GM18867 (cell line): ENCODE results near the gene WASL.
"Not testable (repeated sequence)": the region's sequence is repeated elsewhere in the genome, so short reads cannot be mapped to it uniquely, and the experiment has no call there.

ENCODE experiments used
- ATAC-seq: cut with Tn5 transposase; IDR thresholded peaks from one replicate; pipeline ENCODE4 v1.9.1; 2021; ENCODE audit warnings: mild to moderate bottlenecking, moderate library complexity; ENCODE audit not compliant: unreplicated experiment

The WASL gene

DNA sequence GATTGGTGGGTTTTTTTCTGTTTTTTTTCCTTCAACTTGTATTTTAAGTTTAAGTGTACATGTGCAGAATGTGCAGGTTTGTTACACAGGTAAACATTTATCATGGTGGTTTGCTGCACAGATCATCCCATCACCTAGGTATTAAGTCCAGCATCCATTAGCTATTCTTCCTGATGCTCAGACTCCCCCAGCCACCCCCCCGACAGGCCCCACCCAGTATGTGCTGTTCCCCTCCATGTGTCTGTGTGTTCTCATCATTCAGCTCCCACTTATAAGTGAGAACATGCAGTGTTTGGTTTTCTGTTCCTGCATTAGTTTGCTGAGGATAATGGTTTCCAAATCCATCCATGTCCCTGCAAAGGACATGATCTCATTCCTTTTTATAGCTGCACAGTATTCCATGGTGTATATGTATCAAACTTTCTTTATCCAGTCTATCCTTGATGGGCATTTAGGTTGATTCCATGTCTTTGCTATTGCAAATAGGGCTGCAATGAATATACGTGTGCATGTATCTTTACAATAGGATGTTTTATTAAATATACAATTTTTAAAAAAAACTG lies 114.7 kb downstream of the WASL start:
- ATAC-seq: not testable (repeated sequence)

DNA sequence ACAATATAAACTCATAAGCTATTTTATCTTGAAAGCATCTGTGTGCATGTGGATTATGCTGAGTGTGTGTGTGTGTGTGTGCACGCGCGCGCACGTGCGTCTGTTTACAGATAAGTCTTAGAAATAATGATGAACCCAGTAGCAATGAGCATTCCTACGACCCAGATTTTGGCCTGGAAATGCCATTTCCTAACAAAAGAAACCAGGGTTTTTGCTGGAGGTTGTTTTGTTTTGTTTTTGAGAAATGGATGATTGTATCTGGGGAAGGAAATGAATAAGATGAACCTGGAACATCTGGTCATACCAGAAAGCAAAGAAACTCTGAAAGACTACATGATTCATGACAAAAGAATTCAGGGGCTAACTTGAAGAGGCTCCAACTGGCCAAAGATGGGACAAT lies 115.2 kb downstream of the WASL start:
- no peak for ATAC-seq

DNA sequence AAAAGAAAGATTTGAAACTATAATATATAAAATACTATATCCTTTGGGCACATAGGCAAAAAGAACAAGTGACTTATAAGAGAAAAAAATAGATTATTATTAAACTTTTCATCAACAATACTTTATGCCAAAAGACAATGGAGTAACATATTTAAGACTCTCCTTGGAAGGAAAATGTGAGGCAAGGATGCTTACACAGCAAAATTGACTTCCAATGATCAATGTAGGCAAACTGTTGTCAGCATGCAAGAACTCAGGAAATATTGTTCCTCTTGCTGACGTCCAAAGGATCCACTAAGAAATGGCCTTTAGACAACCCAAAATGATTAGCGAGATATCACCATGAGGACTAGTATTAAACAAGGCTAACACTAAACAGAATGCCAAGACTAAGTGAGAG lies 116.0 kb downstream of the WASL start:
- ATAC-seq: no peak
